HG02798 (cell line): ENCODE results near the gene NELFCD.
"Not testable (repeated sequence)": the region's sequence is repeated elsewhere in the genome, so short reads cannot be mapped to it uniquely, and the experiment has no call there.

ENCODE experiments used
- ATAC-seq: cut with Tn5 transposase; IDR thresholded peaks from one replicate; pipeline ENCODE4 v1.9.1; 2021; ENCODE audit warnings: mild to moderate bottlenecking; ENCODE audit not compliant: unreplicated experiment, poor library complexity

Gene NELFCD

DNA sequence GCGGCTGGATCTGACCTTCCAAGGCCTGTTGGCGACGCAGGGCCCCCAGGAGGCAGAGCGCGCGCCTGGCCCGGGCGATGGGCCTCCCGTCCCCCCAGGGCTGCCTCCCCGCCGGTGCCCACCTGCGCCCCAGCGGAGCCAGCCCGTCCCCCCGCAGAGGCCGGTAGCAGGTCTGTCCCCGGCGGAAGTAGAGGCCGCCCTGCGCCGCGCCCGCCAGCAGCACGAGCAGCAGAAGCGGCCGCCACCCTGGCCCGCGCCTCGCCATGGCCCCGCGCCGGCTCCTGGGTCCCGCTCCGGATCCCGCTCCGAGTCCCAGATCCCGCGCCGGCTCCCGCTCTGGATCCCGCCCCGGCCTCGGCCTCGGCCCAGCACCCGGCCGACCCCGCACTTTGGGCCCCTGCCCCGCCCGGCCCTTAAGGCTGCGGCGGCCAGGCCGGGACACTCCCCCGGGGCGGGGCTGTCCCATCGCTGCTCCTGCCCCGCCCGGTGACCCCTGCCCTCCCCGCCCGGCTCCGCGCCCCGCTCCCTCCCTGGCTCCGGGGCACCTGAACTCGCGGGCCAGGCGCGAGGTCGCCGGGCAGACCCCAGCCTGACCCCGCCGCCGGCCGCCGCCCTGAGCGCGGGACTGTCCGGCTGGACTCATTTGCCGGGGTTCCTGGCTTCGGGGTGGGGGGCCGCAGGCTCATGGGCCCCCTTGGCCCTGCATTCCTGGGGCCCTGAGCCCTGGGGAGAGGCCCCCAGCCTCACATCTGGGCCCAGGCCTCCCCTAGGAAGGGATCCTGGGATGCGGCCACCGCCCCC lies 26.0 kb downstream of the NELFCD start, which contains the start of gene CTSZ:
Gene CTSZ (minus strand): TSS at position 391 of the 801 bp plus-strand sequence. CDS start 126 bp downstream, at position 265.
- peak; percentile 29 for ATAC-seq

- ATAC-seq = peak; percentile 28
Observed at GRCh38 chr20:59007665-59008511, 26.8 kb downstream of the NELFCD start.

GRCh38 chr20:59008715-59009336 lies 27.8 kb downstream of the NELFCD start:
- ATAC-seq = no peak

DNA sequence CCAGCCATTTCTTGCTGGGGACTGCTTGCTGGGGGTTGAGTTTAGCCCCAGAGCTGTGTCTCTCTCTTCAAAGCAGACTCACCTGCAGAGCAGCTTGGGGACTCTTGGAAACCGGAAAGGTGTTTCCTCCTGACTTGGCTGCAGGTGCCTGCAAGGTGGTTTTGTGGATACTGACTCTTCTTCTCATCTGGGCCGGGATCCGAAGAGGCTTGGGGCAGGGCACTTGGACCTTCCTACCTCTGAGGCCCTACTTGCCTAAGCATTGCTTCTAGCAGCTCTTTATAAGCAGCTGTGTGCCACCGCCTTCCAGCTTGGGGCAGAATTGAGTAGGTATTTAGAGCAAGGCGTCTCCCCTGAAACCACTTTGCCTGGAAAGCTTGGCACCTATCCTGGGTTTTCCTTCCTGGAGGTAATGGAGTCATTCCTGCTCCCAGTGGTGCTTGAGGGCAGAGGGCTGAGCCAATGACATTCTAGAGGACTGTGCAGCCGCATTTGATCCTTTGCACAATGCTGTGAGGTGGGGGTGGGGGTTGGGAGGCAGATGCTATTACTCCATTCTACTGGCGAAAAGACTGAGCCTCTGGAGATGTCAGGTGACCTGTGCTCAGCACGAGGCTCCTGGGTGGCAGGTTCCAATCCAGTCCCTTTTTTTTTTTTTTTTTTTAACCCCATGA lies 29.4 kb downstream of the NELFCD start:
- ATAC-seq = no peak

DNA sequence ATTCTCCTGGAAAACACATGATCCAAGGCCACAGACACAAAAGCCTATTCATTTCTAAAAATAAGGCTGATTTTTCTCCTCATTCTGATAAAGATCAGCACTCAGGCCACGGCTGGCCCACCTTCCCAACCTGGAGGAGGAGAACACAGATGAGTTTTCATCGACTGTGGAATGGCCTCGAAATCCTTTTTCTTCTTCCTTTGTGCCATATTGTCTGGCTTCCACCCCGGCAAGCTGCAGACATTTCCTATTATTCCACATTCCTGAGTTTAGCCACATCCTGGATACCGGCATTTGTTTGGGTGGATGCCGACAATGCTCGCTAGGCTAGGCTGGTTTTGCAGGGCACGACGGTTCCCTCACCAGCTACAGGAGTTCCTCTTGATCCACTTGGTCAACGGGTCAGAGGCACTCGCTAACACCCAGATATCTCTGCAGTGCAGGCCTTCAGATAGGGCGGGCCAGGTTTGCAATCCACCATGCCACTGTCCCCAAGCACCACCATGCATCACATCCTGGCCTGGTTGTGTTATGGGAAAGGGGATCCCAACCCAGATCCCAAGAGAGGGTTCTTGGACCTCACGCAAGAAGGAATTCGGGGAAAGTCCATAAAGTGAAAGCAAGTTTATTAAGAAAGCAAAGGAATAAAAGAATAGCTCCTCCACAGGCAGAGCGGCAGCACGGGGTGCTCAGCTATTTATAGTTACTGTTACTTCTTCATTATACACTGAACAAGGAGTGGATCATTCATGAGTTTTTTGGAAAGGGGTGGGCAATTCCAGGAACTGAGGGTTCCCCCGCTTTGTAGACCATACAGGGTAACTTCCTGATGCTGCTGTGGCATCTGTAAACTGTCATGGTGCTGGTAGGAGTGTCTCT lies 30.2 kb downstream of the NELFCD start:
- no peak for ATAC-seq

DNA sequence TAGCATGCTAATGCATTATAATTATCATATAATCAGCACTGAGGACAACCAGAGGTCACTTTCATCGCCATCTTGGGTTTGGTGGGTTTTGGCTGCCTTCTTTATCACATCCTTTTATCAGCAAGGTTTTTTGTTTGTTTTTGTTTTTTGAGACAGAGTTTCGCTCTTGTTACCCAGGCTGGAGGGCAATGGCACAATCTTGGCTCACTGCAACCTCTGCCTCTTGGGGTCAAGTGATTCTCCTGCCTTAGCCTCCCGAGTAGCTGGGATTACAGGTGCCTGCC lies 30.8 kb downstream of the NELFCD start:
- not testable (repeated sequence) for ATAC-seq

DNA sequence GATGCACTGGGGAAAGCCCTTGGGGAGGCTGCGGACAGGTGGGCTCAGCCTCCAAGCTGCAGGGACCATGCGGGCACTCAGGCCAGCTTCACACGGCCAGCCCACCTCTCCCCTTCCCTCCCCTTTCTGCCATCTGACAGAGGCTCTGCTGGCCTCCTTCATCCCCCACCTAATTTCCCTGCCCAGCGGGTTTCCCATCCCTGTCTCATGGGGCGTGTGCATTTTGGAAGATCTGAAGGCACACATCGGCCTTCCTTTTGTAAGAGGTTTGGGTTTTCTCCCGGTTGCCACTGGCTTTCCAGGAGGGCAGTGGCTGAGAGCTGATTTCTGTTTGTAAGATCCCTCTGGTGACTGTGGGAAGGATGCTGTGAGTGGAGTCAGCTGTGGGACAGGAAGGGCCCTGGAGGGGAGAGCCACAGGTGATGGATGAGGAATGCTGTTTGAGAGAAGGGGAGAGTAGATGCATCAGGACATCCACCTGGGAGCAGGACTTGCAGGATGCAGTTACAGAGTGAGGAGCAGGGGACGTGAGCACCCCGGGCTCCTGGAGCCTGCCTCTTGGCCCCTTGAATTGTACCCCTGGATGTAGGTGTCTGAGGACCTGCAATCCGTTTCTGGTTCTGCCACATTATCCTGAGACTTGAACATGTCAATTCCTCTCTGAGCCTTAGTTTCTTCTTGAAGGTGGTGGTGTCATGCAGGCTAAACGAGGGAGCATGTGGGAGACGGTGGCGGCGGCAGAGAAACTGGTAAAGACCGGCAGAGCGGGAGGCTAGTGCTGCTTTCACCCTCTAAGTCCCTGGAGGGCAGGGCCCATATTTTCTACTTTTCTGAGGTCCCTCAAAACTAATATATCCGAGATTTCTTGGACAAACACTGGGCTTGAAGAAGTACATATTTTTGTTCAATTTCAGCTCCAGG lies 32.2 kb downstream of the NELFCD start:
- no peak for ATAC-seq

- ATAC-seq = no peak
Observed at GRCh38 chr20:59013959-59014608, 33.0 kb downstream of the NELFCD start.

DNA sequence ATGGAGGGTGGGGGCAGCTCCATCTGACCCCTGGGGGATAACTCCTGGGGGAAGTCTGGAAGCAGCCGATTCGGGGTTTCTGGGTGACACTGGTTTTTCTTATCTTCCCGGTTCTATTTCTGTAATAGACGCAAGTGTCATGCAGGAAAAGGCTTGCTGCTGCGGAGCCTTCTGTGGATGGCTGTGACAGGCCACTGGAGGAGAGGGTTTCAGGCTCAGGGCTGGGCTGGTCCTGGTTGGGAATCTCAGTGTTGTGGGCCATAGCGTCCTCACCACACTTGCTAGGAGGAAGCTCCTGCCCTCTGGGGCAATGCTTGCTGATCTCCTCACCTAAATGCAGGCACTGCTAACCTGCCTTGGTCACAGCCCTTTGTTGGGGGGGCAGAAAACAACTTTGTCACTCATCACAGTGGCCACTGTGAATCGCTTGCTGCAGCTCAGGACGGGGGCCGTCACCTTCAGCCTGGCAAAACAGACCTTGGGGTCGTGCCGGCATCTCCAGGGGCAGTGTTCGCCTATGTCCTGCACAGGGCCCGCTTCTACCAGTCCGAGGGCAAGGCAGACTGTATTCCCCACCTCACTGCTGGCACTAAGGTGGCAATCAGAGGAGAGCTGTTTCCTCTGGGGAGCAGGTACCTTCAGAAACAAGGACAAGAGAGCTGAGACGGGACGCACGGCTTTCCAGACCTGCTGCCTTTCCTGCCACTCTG lies 33.8 kb downstream of the NELFCD start:
- no peak for ATAC-seq

GRCh38 chr20:59015411-59015810 lies 34.4 kb downstream of the NELFCD start:
- ATAC-seq = no peak

- no peak for ATAC-seq
Observed at GRCh38 chr20:59015812-59016711, 35.0 kb downstream of the NELFCD start.

DNA sequence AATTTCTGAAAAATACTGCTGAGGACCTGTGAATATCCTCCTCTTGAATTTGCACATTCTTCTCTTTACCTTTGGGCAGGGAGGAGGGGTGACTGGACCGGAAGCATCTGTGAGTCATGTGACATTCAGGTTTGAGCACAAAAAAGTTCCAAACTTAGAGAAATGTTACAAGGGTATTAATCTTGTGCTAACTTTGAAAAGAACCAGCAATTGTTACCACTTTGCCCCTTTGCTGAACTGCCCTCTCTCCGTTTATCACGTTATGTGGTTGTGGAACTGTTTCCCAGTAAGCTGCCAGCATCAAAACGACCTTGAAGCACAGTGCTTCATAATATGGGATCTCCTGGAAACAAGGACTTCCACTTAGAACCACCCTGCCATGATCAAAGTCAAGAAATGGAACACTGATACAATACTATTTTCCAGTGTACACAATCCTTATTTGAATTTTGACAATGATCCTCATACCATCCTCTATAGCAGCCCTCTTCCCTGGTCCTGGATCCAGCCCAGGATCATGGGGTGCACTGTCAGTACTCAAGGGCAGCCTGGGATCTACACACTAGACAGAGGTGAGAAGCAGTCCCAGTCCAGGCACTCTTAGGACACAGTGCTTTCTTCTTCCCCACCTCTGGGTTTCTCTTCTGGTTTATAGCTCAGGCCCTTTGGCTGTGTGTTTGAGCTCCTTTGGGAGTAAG lies 35.9 kb downstream of the NELFCD start:
- no peak for ATAC-seq

DNA sequence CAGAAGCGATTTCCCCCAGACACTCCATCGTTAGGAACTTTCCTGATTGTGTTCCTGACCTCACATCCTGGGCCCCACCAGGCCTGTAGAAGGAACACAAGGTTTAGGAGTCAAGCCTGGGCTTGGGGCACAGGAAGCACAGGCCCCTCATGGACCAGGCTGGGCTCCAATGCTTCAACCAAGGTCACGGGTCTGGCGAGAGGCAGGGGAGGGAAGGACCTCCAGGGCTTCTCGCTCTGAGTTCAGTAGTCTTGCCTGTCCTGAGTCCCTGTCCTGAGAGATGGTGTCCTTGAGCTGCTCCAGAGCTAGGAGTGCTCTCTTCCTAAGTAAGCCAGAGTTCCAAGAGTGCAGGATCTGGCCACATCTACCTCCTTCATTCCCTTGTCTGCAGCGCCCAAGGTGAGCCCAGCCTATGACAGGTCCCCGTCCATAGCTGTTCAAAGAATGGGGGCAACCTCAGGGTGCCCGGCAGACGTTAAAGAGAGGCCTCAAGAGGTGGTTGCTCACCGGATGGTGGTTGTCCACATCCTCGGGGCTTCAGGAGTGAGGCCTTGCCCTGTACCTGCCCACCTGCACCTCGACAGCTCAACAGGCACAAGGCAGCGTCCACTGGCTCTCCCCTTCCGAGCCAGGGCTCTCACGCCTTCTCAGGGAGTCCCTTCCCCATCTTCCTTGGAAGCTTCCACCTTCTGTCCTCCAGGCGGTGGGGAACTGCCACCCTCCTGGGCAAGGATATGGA lies 36.6 kb downstream of the NELFCD start:
- ATAC-seq = no peak

- ATAC-seq = no peak
Observed at GRCh38 chr20:59018817-59019216, 37.8 kb downstream of the NELFCD start.

DNA sequence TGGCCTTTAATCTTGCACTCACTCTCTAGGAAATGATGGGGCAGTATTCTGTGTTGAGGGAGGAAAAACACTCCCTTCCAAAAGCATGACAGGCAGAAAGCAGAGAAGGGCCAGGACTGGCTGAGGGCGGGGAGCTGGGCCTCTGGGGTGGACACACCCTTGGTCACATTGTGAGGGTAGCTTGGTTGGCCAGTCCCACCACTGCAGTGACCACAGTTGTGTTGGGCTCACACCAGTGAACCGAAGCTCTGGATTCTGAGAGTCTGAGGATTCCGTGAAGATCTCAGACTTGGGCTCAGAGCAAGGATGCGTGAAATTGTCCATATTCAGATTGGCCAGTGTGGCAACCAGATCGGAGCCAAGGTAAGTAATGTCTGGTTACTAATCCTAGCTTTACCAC lies 38.2 kb downstream of the NELFCD start, which contains the start of gene TUBB1:
Gene TUBB1 (plus strand): TSS at position 213 of the 400 bp plus-strand sequence. CDS start 94 bp downstream, at position 307.
- ATAC-seq = no peak
